ENCODE results near the gene MIER2. TPM values are rescaled to one million over a fixed set of nuclear protein-coding genes. Genes with fewer than 3 reads are reported as not detected.

Gene MIER2
- total and polyA plus RNA-seq, 8 donors = 5.8 to 29.6 (median 13.2) TPM

- peak overlapping the region in 2 of 5 donors; percentile 52 to 80 for H3K27ac ChIP-seq
- intact Hi-C loops (cut with DNase I; ENCODE audit: low total_unique reads) = no loop called here
- H3K36me3 ChIP-seq = no peaks in the 10 kb centered on the region
- 83 to 87% (median 84%) methylated on average over 22 of the region's 22 CpGs for WGBS, 5 donors
- TF ChIP-seq EP300 (IDR thresholded peaks at IDR 0.05) = no peak
- TF ChIP-seq POLR2AphosphoS5 (IDR thresholded peaks at IDR 0.05) = no peak
- no peak for TF ChIP-seq CTCF (IDR thresholded peaks at IDR 0.05)
- TF ChIP-seq POLR2A (IDR thresholded peaks at IDR 0.05) = no peak
- H3K27me3 ChIP-seq = peaks cover 0 to 37% (median 19%) of the 10 kb centered on the region in 3 donors
- H3K9me3 ChIP-seq = no peaks in the 10 kb centered on the region
- H3K4me3 ChIP-seq = no peak overlapping the region
- peak in 1 of 2 donors; percentile 25 for DNase-seq
- H3K4me1 ChIP-seq = peaks cover 20 to 35% (median 27%) of the 10 kb centered on the region in 4 donors
Observed at GRCh38 chr19:296476-297225, 47.9 kb downstream of the MIER2 start.

DNA sequence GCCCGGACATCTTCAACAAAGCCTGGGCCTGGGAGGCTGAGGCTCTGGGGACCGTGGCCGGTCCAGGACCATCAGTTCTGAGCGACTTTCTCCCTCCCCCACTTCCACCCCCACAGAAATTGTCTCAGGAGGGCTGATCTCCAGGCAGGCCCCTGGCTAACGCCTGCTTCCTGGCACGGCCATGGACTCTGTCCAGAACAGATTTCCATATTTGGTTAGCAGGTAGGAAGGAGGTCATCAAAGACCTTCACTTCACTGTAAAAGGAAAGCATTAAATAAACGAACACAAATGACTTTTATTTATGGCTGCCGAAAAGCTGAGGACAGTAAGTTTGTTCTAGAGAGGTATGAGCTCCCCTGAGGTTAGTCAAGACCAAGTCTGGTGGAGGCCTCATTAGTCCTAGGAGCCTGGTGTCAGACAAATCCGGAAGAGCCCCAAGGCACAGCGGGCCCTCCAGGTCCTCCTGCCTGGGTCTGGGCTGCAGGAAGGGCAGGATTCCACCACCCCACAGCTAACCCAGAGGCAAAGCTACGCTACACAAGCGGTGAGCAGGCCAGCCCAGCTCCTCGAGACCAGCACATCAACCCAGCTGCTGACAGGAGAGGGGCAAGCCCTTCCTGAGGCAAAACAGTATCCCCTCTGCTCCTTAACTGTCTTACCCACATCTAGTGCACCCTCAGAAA, 48.8 kb downstream of the MIER2 start:
- H3K36me3 ChIP-seq = no peaks in the 10 kb centered on the region
- TF ChIP-seq EP300 (IDR thresholded peaks at IDR 0.05) = no peak
- TF ChIP-seq CTCF (IDR thresholded peaks at IDR 0.05) = no peak
- no peak for TF ChIP-seq POLR2A (IDR thresholded peaks at IDR 0.05)
- no peak for TF ChIP-seq POLR2AphosphoS5 (IDR thresholded peaks at IDR 0.05)
- H3K27me3 ChIP-seq = peaks cover 0 to 44% (median 25%) of the 10 kb centered on the region in 3 donors
- peak overlapping the region in 3 of 5 donors; percentile 18 to 80 (median 52) for H3K27ac ChIP-seq
- H3K4me3 ChIP-seq = no peak overlapping the region
- WGBS, 5 donors = 41 to 54% (median 50%) methylated on average over 13 of the region's 13 CpGs
- H3K4me1 ChIP-seq = peaks cover 24 to 42% (median 33%) of the 10 kb centered on the region in 4 donors
- intact Hi-C loops (cut with DNase I; ENCODE audit: low total_unique reads) = no loop called here
- peak; percentile 37 to 51 for DNase-seq
- H3K9me3 ChIP-seq = no peaks in the 10 kb centered on the region

- WGBS, 5 donors = 7 to 12% (median 11%) methylated on average over 27 to 38 of the region's 38 CpGs
Observed at GRCh38 chr19:294946-295686, 49.5 kb downstream of the MIER2 start.

More at GRCh38 chr19:294946-295686, 49.5 kb downstream of the MIER2 start:
- Histone ChIP-seq H3K9me3 (no peaks in the 10 kb centered on the region), H3K36me3 (no peaks in the 10 kb centered on the region), H3K27me3 (peaks cover 0 to 51% (median 31%) of the 10 kb centered on the region in 3 donors), H3K27ac (peak overlapping the region in 3 of 5 donors; percentile 18 to 80 (median 52)), H3K4me3 (peak overlapping the region; percentile 19 to 40 (median 22)), H3K4me1 (peaks cover 27 to 47% (median 40%) of the 10 kb centered on the region in 4 donors)
- peak; percentile 68 to 78 for DNase-seq
- TF ChIP-seq POLR2A (IDR thresholded peaks at IDR 0.05) (no peak), CTCF (IDR thresholded peaks at IDR 0.05) (peak in 5 of 7 experiments; percentile 56 to 75 (median 69))
- intact Hi-C loops (cut with DNase I; ENCODE audit: low total_unique reads) = no loop called here

All from stomach (tissue), 9 donors.